Brain pericyte (primary cell): ENCODE measurements around the gene DMGDH.
"Not testable (repeated sequence)": the region's sequence is repeated elsewhere in the genome, so short reads cannot be mapped to it uniquely, and the experiment has no call there.

ENCODE experiments used
- DNase-seq: peaks from one replicate; pipeline ENCODE4 v3.0.0-alpha.2; 2012; ENCODE audit warnings: low read depth, low spot score

Gene DMGDH

GRCh38 chr5:79011869-79012268 lies 57.6 kb downstream of the DMGDH start:
- no peak for DNase-seq

- no peak for DNase-seq
Measured at GRCh38 chr5:79011219-79011836, 58.1 kb downstream of the DMGDH start.

GRCh38 chr5:79008362-79008761 lies 61.1 kb downstream of the DMGDH start:
- no peak for DNase-seq

GRCh38 chr5:79007872-79008271 lies 61.6 kb downstream of the DMGDH start:
- no peak for DNase-seq

- DNase-seq, result no peak
Measured at GRCh38 chr5:79005936-79006631, 63.4 kb downstream of the DMGDH start.

- no peak for DNase-seq
Measured at GRCh38 chr5:79005151-79005550, 64.3 kb downstream of the DMGDH start.

- no peak for DNase-seq
Measured at GRCh38 chr5:79002374-79002773, 67.1 kb downstream of the DMGDH start.

GRCh38 chr5:79001471-79001870 lies 68.0 kb downstream of the DMGDH start:
- DNase-seq, result no peak

GRCh38 chr5:78997090-78997489 lies 72.4 kb downstream of the DMGDH start:
- no peak for DNase-seq

GRCh38 chr5:78995521-78996007 lies 73.9 kb downstream of the DMGDH start:
- no peak for DNase-seq

- DNase-seq, result no peak
Measured at GRCh38 chr5:78993165-78993564, 76.3 kb downstream of the DMGDH start.

- DNase-seq, result no peak
Measured at GRCh38 chr5:78992146-78992545, 77.3 kb downstream of the DMGDH start.

- DNase-seq, result no peak
Measured at GRCh38 chr5:78989080-78989479, 80.4 kb downstream of the DMGDH start.

- no peak for DNase-seq
Measured at GRCh38 chr5:78985725-78986223, 83.7 kb downstream of the DMGDH start.

GRCh38 chr5:78985116-78985724 lies 84.3 kb downstream of the DMGDH start, which contains the start of gene ARSB:
Gene ARSB, minus strand, starts transcription at chr5:78985310. Its CDS starts 62 bp downstream, at chr5:78985248.
- no peak for DNase-seq

GRCh38 chr5:78984439-78985115 lies 84.9 kb downstream of the DMGDH start:
- no peak for DNase-seq

- no peak for DNase-seq
Measured at GRCh38 chr5:78983601-78984438, 85.7 kb downstream of the DMGDH start.

GRCh38 chr5:78983194-78983593 lies 86.3 kb downstream of the DMGDH start:
- DNase-seq, result not testable (repeated sequence)

- no peak for DNase-seq
Measured at GRCh38 chr5:78979909-78980308, 89.6 kb downstream of the DMGDH start.

- DNase-seq, result no peak
Measured at GRCh38 chr5:78979117-78979742, 90.2 kb downstream of the DMGDH start.

GRCh38 chr5:78975035-78975434 lies 94.4 kb downstream of the DMGDH start:
- no peak for DNase-seq
